GM12892 (cell line): ENCODE measurements around the gene GSS.

ENCODE experiments used
- POLR2A ChIP-seq: IDR thresholded peaks from 2 replicates; pipeline ENCODE4 v1.6.1; 2011; ENCODE audit warnings: low read depth, low read length, control low read depth
- POLR2AphosphoS5 ChIP-seq: IDR thresholded peaks from 2 replicates; pipeline ENCODE4 v1.6.1; 2011; ENCODE audit warnings: low read depth, low read length, control low read depth
- TAF1 ChIP-seq: IDR thresholded peaks from 2 replicates; pipeline ENCODE4 v1.6.1; 2011; ENCODE audit warnings: low read depth, mild to moderate bottlenecking, control low read depth, low read length, borderline replicate concordance

DNA sequence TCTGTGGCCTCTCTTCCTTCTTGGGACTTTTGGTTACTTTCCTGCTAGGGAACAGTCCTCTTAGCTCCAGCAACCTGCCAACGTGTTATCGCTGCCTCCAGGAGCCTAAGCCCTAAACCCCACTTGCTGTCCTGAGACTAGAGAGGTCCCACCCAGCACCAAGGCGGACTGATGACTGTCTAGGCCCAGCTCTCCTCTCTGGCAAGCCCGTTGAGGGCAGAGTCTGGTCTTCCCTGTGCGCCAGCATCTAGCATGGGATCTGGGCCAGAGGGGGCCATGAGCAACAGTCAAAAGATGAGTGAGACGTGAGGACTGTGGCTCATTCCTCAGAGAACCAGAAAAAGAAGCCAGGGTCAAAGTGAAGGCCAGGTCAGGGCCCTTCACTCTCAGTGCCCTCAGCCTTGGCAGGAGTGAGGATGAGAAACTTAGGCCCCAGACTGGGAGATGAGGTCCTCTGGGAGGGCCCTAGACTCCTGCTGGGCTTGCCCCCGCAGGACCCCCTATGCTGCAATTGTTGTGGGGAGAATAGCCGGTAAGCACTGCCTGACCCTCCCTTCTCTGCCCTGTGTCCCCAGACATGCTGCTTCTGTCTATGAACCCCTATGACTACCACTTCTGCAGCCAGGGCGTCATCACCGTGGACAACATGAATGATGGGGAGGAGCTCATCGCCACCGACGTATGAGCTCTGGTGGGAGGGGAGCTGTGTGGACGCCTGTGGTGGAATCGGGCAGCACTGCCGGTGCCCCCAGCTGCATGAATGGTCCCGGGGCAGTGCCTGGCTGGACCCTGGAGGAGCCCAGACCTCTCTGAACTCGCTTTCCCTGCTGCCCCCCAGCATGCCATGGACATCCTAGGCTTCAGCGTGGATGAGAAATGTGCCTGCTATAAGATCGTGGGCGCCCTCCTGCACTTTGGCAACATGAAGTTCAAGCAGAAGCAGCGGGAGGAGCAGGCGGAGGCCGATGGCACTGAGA lies 31.0 kb upstream of the GSS start:
- no peak for TF ChIP-seq POLR2A
- no peak for TF ChIP-seq POLR2AphosphoS5
- no peak for TF ChIP-seq TAF1
